T-helper 17 cell (primary cell): Measurements from ENCODE around the gene ZNF331. TPM values are rescaled to one million over a fixed set of nuclear protein-coding genes. Genes with fewer than 3 reads are reported as not detected.
"Not testable (repeated sequence)": the region's sequence is repeated elsewhere in the genome, so short reads cannot be mapped to it uniquely, and the experiment has no call there.

ENCODE experiments used
- ATAC-seq: fragments of 150-1000 bp; cut with Tn5 transposase; 2 replicates; pipeline ENCODE4 v1.10.0; 2021; ENCODE audit warnings: mild to moderate bottlenecking, moderate library complexity
- DNase-seq, 3 donors: peaks; one replicate each; pipeline versions ENCODE4 v3.0.0 to v3.0.0-alpha.2; 2020 to 2021
- H3K9me3 ChIP-seq: one replicate; pipeline ENCODE4 v1.7.0; 2013; ENCODE audit warnings: low read length, mild to moderate bottlenecking; ENCODE audit not compliant: control insufficient read depth, poor library complexity, severe bottlenecking
- H3K27ac Mint-ChIP-seq: one replicate; pipeline ENCODE4 v1.8.0; 2022; ENCODE audit warnings: mild to moderate bottlenecking, moderate library complexity, mixed read lengths
- H3K27me3 Mint-ChIP-seq: one replicate; pipeline ENCODE4 v1.8.0; 2022; ENCODE audit warnings: mixed read lengths
- H3K36me3 Mint-ChIP-seq: one replicate; pipeline ENCODE4 v1.8.0; 2022; ENCODE audit warnings: low read depth, mixed read lengths
- H3K4me1 Mint-ChIP-seq: one replicate; pipeline ENCODE4 v1.8.0; 2022; ENCODE audit warnings: mild to moderate bottlenecking, mixed read lengths
- H3K4me3 Mint-ChIP-seq: one replicate; pipeline ENCODE4 v1.8.0; 2022; ENCODE audit warnings: mild to moderate bottlenecking, moderate library complexity, mixed read lengths
- total RNA-seq, 4 donors: library from RNA in 2 of 4; stranded (reverse) in 2 of 4; gene quantifications; one replicate each; pipeline ENCODE4 v1.2.3 and lab custom pipeline; 2022 to 2026

The ZNF331 gene
- total RNA-seq, 2 donors from 2014 or later, result 179 to 183 TPM

DNA sequence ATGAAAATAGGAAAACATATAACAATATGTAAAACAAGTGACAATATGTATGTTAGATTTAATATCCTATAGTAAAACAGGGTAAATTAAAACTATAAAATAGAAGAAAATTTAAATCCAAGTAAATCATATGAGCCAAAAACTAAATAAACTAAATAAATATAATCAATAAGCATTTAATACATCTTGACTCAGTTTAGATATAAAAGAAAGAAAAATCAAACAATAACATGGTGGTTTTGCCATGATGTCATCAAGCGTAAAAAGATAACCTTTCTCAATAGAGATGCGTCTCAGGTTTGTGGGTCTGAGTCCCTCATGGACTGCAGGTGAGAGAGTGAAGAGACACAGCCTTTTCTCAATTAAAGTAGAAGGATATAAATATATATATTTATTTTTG, 26.6 kb upstream of the ZNF331 start:
- H3K9me3 ChIP-seq, result no peaks in the 10 kb centered on the region
- no peaks in the 10 kb centered on the region for H3K4me1 Mint-ChIP-seq
- H3K36me3 Mint-ChIP-seq, result peaks cover 2% of the 10 kb centered on the region
- DNase-seq (no peak), ATAC-seq (no peak)
- H3K27me3 Mint-ChIP-seq, result peaks cover 14% of the 10 kb centered on the region
- H3K4me3 Mint-ChIP-seq, result no peak overlapping the region
- no peak overlapping the region for H3K27ac Mint-ChIP-seq

DNA sequence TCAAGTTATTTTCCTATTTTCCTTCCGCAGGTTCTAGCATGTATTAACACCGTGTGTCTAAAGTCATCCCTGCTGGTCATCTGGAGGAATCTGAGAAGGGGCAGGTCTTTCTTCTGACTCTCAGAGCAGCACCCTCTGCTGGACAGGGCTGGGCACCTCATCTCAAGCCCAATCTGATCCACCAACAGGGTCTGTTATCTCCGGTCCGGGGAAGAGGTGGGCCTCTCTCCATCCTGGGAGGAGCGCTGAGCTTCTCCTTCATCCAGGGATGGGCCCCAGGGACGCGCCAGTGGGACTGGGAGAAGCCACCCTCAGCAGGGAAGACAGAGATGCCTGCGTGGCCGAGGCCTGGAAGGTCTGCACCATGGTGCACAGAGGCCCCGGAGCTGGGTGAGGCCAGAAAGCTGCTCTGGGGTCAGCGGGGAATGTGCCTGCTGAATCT, 26.0 kb upstream of the ZNF331 start:
- ATAC-seq (peak; percentile 77), DNase-seq (peak in 2 of 3 donors; percentile 17 to 26)
- Mint-ChIP-seq H3K36me3 (no peaks in the 10 kb centered on the region), H3K27ac (no peak overlapping the region), H3K4me1 (no peaks in the 10 kb centered on the region), H3K27me3 (peaks cover 14% of the 10 kb centered on the region), H3K4me3 (no peak overlapping the region)
- H3K9me3 ChIP-seq, result no peaks in the 10 kb centered on the region

DNA sequence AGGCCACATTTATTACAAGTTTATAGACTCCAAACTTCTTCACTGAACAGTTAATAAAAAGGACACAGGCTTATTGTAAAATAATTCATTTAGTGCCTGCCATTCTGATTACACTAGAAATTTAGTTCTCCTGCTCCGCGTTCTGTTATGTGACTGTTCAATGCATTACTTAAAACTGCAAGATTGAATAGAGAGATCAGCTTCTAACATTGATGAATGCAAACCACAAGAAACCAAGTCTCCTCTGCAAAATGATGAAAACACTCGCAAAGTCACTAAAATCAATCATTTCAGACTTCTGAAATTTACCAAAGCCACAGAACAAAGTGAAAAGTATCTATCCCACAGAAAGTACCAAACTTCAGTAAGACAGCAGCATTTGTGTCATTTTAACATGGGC, 22.9 kb upstream of the ZNF331 start:
- ATAC-seq, H3K4me1 Mint-ChIP-seq, H3K9me3 ChIP-seq, DNase-seq, H3K4me3 Mint-ChIP-seq, H3K27me3 Mint-ChIP-seq, H3K27ac Mint-ChIP-seq, H3K36me3 Mint-ChIP-seq: not testable (repeated sequence)

DNA sequence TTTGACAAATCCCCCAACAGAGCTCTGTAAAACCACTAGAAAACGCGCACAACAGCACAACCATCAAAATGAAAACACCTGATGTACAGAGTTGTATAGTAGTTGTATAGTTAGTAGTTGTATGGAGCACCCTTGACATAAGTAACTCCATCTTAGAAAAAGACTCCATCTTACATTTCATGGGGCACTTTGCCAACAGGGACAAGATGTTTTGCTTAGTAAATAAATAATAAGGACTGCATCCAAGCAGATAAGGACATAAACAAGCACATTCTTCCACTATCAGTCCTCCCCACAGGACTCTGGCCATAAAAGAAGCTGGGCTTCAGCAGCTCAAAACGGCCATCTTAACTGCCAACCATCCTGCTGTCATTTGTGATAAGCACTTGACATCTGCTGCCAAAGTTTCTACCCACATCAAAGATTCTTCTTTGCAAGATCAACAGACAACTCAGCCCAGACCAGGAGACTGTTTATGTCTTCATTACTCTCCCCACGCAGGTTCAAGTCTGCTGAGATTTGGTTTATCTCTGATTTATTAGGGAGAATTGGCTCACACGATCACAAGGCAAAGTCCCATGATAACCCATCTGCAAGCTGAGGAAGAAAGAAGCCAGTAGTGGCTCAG, 20.7 kb upstream of the ZNF331 start:
- no peaks in the 10 kb centered on the region for H3K27me3 Mint-ChIP-seq
- no peak for DNase-seq
- peaks cover 8% of the 10 kb centered on the region for H3K4me1 Mint-ChIP-seq
- H3K36me3 Mint-ChIP-seq, result peaks cover 2% of the 10 kb centered on the region
- no peak overlapping the region for H3K27ac Mint-ChIP-seq
- no peak overlapping the region for H3K4me3 Mint-ChIP-seq
- ATAC-seq, result no peak
- no peaks in the 10 kb centered on the region for H3K9me3 ChIP-seq

DNA sequence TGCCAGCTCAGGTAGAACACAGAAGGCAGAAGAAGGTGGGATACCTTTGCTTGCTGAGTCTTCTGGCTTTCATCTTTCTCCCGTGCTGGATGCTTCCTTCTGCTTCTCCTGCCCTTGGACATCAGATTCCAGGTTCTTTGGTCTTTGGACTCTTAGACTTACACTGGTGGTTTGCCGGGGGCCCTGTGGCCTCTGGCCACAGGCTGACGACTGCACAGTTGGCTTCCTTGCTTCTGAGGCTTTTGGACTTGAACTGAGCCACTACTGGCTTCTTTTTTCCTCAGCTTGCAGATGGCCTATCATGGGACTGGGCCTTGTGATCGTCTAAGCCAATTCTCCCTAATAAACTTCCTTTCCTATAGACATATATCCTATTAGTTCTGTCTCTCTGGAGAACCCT, 19.8 kb upstream of the ZNF331 start:
- Mint-ChIP-seq H3K36me3 (peaks cover 2% of the 10 kb centered on the region), H3K4me1 (peaks cover 8% of the 10 kb centered on the region), H3K27me3 (no peaks in the 10 kb centered on the region), H3K27ac (no peak overlapping the region), H3K4me3 (no peak overlapping the region)
- H3K9me3 ChIP-seq, result no peaks in the 10 kb centered on the region
- no peak for ATAC-seq
- no peak for DNase-seq

DNA sequence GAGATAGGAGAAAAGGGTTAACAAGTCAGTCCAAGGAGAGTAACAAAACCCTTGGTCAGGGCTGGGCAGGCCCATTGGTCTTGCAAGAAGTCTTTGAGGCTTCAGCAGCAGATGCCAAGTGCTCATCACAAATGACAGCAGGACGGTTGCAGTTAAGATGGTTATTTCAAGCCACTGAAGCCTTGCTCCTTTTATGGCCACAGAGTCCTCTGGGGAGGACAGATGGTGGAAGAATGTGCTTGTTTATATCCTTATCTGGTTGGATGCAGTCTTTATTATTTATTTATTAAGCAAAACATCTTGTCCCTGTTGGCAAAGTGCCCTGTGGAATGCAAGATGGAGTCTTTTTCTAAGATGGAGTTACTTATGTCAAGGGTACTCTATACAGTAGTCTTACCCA, 19.2 kb upstream of the ZNF331 start:
- no peak overlapping the region for H3K4me3 Mint-ChIP-seq
- no peaks in the 10 kb centered on the region for H3K9me3 ChIP-seq
- H3K36me3 Mint-ChIP-seq, result peaks cover 2% of the 10 kb centered on the region
- DNase-seq, result no peak
- ATAC-seq, result no peak
- H3K4me1 Mint-ChIP-seq, result peaks cover 8% of the 10 kb centered on the region
- H3K27me3 Mint-ChIP-seq, result no peaks in the 10 kb centered on the region
- no peak overlapping the region for H3K27ac Mint-ChIP-seq

DNA sequence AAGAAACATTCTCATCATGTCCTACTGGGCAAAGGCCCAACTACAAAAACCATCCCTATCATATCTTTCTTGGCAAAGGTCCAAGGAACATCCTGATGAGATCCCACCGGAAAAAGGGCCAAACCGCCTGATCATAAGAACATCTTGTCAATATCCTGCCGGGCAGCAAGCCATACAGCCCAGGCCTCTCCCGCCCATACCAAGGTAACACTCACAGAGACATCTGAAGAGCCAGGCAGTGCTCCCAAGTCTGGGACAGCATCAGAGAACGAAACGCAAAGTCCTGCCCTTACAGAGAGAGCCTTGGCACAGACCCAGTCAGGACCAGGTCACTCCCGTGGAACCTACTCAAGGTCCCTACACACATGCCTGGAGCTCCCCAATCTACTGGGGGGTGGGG, 18.5 kb upstream of the ZNF331 start:
- DNase-seq (no peak), ATAC-seq (no peak)
- H3K9me3 ChIP-seq, result no peaks in the 10 kb centered on the region
- no peaks in the 10 kb centered on the region for H3K27me3 Mint-ChIP-seq
- H3K27ac Mint-ChIP-seq, result no peak overlapping the region
- peaks cover 8% of the 10 kb centered on the region for H3K4me1 Mint-ChIP-seq
- no peak overlapping the region for H3K4me3 Mint-ChIP-seq
- H3K36me3 Mint-ChIP-seq, result peaks cover 2% of the 10 kb centered on the region

DNA sequence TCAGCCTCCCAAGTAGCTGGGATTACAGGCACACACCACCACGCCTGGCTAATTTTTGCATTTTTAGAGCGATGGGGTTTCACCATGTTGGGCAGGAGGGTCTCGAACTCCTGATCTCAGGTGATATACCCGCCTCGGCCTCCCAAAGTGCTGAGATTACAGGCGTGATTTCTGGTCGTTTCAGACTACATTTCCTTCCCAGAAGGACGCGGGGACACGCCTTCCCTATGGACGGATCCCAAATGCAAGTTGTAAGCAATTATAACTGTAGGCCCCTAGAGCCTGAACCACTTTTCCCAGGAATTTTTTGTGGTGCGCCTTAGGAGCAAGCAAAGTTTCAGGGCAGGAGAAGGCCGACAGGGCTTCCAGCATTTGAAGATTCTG, 17.8 kb upstream of the ZNF331 start:
- H3K4me1 Mint-ChIP-seq, result peaks cover 8% of the 10 kb centered on the region
- ATAC-seq (no peak), DNase-seq (no peak)
- no peaks in the 10 kb centered on the region for H3K9me3 ChIP-seq
- H3K27ac Mint-ChIP-seq, result peak overlapping the region; percentile 59
- H3K4me3 Mint-ChIP-seq, result peak overlapping the region; percentile 97
- peaks cover 2% of the 10 kb centered on the region for H3K36me3 Mint-ChIP-seq
- H3K27me3 Mint-ChIP-seq, result no peaks in the 10 kb centered on the region

DNA sequence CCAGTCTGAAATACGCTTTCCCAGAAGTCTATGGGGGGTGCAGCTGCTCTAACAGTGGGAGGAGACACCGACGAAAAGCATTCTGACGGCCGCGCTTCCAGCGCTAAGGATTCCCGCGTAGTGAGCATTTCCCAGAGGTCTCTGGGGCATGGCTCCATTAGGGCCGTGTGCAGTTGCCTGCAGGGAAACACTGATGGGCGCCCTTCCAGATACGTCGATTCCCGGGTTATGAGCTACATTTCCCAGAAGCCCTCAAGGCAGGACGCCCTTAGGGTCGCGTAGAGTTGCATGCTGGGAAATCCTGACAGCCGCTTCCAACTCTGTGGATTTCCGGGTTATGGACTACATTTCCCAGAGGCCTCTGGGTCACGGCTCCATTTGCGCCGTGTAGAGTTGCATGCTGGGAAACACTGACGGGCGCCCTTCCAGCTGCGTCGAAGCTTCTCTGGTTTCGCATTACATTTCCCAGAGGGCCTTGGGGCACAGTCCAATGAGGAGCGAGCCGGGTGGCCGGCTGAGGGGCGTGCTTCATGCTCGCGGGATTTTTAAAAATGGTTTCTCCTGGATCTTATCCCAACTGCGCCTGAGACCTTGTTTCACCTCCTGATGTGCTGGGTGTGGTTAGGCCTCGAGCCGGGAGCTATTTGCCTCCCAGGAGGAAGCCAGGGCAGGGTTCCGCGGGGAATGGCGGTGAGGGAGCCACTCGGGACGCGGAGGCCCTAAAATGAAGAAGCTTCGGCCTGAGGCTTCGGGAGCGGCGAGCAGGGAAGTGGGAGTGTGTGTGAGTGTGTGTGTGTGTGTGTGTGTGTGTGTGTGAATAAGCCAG, 17.2 kb upstream of the ZNF331 start:
- peaks cover 2% of the 10 kb centered on the region for H3K9me3 ChIP-seq
- peak; percentile 99 for ATAC-seq
- Mint-ChIP-seq H3K27ac (peak overlapping the region; percentile 59), H3K4me3 (peak overlapping the region; percentile 97), H3K36me3 (peaks cover 2% of the 10 kb centered on the region), H3K4me1 (peaks cover 8% of the 10 kb centered on the region), H3K27me3 (no peaks in the 10 kb centered on the region)
- peak; percentile 73 to 77 (median 77) for DNase-seq

DNA sequence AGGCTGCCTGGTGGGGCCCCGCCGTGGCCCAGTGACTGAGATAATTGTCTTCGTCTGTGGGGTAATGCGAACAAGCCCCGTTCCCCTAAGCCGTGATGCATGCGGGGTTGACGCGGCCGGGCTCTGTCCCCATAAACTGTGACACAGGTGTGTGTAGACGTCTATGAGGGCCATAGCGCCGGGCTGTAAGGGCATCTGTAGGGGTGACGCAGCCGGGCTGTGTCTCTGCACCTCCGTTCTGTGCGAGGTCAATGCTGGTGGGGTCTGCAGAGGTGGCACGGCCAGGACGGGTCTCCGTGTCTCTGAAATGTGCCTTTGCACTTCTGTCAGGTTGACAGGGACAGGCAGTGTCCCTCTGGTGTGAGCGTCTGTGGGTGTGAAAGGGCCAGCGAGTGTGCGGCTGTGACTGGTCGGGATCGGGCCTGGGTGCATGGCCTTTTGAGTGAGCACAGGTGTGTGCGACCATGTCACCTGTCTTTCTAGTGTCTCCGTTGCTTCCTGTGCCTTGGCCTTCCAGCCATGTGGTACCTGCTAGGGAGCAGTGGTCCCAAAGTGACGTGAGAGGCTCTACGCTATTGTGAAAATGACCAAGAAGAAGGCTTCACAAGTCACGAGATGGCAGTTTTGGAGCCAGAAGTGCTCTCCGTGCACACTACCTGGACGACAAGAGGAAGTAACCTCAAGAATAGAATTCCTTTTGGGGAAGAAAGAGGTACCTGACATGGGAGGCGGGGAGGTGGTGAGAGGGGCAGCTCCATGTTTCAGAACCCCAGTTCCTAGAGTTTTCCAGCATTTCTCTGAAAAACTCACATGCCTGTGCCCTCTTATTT, 16.4 kb upstream of the ZNF331 start:
- peak overlapping the region; percentile 59 for H3K27ac Mint-ChIP-seq
- H3K4me1 Mint-ChIP-seq, result peaks cover 8% of the 10 kb centered on the region
- no peak for DNase-seq
- peaks cover 4% of the 10 kb centered on the region for H3K36me3 Mint-ChIP-seq
- H3K9me3 ChIP-seq, result peaks cover 7% of the 10 kb centered on the region
- H3K4me3 Mint-ChIP-seq, result peak overlapping the region; percentile 97
- no peak for ATAC-seq
- H3K27me3 Mint-ChIP-seq, result no peaks in the 10 kb centered on the region

DNA sequence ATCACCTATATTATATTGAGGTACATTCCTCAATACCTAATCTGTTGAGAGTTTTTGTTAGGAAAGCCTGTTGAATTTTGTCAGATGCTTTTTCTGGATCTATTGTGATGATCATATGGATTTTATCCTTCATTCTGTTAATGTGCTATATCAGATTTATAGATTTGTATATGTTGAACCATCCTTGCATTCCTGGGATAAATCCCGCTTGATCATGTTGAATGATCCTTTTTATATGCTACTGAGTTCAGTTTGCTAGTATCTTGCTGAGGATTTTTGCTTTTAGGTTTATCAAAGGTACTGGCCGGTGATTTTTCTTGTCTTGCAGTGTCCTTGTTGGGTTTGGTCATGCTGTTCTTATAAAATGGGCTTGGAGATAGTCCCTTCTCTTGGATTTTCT, 12.0 kb upstream of the ZNF331 start:
- no peak for ATAC-seq
- Mint-ChIP-seq H3K4me1 (peaks cover 7% of the 10 kb centered on the region), H3K4me3 (no peak overlapping the region), H3K27ac (no peak overlapping the region), H3K36me3 (peaks cover 2% of the 10 kb centered on the region), H3K27me3 (no peaks in the 10 kb centered on the region)
- peaks cover 7% of the 10 kb centered on the region for H3K9me3 ChIP-seq
- no peak for DNase-seq

DNA sequence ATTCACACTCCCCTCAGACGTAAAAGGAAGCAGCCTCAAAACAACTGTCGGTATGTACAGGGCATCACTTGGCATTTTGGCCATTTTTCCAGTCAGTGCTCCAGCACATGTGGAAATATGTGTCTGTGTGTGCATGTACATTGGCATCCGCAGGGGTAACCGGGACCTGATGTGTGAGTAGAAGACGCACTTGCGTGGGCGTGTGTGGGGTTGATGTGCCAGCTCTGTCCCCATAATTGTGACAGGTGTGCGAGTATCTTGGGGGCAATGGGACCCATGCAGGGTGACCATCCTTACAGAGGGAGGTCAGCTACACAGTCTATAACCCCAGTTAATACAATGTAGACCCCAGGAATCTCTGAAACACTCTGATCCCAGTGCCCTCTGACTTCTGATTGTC, 7.3 kb upstream of the ZNF331 start:
- H3K9me3 ChIP-seq, result peaks cover 6% of the 10 kb centered on the region
- no peaks in the 10 kb centered on the region for H3K4me1 Mint-ChIP-seq
- H3K4me3 Mint-ChIP-seq, result no peak overlapping the region
- ATAC-seq (no peak), DNase-seq (no peak)
- H3K36me3 Mint-ChIP-seq, result peaks cover 6% of the 10 kb centered on the region
- no peaks in the 10 kb centered on the region for H3K27me3 Mint-ChIP-seq
- H3K27ac Mint-ChIP-seq, result no peak overlapping the region

DNA sequence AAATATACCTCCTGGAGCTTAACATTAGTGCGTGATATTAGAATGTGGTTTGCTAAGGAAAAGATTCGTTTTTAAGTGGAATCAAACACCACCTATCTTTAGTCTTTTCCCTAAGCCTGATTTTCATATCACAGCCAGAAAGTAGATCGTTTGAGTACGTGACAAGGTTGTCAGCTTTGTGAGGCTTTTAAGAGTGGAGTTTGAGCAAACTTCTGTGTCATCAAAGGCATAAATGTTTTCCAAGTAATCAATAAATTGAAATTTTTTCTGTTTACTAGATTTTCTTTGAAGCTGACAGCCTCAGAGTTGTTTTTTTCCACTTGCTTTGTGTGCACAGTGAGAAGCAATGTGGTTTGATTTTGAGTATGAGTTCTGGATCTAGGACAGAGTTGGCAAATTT, 6.5 kb upstream of the ZNF331 start:
- Mint-ChIP-seq H3K27me3 (no peaks in the 10 kb centered on the region), H3K36me3 (peaks cover 4% of the 10 kb centered on the region), H3K4me1 (no peaks in the 10 kb centered on the region), H3K27ac (no peak overlapping the region), H3K4me3 (no peak overlapping the region)
- ATAC-seq, result no peak
- H3K9me3 ChIP-seq, result no peaks in the 10 kb centered on the region
- DNase-seq, result no peak
